HG03196 (cell line): ENCODE measurements around the gene OR4X1.
"Not testable (repeated sequence)": the region's sequence is repeated elsewhere in the genome, so short reads cannot be mapped to it uniquely, and the experiment has no call there.

Experiments used
- ATAC-seq: cut with Tn5 transposase; IDR thresholded peaks from one replicate; pipeline ENCODE4 v1.9.1; 2021; ENCODE audit not compliant: unreplicated experiment

Gene OR4X1

DNA sequence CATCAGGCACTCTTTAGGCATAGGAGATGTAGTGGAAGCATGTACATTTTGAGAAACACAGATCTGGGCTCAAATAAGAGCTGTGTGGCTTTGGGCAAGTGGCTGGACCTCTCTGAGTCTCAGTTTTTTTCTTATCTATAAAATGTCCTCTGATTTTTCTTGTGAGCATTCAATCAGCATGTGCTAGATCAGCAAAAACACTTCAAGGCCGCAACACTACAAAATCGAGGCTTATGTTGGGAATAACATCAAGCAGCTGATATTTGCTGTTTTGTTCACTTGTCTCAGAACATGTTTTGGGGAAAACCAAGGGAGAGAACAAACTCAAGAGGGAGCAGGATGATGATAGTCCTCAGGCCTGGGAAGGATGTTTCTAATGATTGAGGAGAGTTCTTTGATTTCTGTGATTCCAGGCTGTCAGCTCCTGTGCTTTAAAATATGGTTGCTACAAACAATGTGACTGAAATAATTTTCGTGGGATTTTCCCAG is at the start of gene OR4X1:
OR4X1 (plus strand) TSS at position 439 of the 489 bp plus-strand sequence; CDS start at position 439, 0 bp downstream.
- no peak for ATAC-seq

DNA sequence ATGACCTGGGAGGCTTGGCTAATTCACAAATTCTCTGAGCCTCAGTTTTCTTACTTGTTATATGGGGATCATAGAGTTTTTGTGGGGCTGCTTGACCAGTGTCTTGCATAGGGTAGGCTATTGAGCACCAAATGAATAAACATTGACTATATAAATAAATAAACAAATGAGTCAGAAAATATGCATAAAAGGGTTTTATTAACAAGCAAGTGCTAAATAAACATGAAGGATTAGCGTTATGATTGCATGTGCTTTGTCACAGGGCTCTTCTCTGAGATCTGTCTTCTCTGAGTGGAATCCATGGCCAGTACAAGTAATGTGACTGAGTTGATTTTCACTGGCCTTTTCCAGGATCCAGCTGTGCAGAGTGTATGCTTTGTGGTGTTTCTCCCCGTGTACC is 47.2 kb upstream of the OR4X1 start, which contains the start of gene OR4B1:
OR4B1 (plus strand) TSS at position 301 of the 400 bp plus-strand sequence; CDS start at position 301, 0 bp downstream.
- no peak for ATAC-seq

DNA sequence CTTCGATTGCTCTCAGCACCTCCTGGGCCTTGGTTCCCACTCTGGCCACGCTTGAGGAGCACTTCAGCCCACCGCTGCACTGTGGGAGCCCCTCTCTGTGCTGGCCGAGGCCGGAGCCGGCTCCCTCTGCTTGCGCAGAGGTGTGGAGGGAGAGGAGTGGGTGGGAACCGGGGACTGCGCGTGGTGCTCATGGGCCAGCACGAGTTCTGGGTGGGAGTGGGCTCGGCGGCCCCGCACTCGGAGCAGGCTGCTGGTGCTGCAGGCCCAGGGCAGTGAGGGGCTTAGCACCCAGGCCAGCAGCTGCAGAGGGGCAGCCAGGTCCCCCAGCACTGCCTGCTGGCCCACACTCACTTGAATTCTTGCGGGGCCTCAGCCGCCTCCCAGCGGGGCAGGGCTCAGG is 34.9 kb upstream of the OR4X1 start:
- no peak for ATAC-seq

GRCh38 chr11:48230057-48230456 is 33.6 kb upstream of the OR4X1 start:
- not testable (repeated sequence) for ATAC-seq

DNA sequence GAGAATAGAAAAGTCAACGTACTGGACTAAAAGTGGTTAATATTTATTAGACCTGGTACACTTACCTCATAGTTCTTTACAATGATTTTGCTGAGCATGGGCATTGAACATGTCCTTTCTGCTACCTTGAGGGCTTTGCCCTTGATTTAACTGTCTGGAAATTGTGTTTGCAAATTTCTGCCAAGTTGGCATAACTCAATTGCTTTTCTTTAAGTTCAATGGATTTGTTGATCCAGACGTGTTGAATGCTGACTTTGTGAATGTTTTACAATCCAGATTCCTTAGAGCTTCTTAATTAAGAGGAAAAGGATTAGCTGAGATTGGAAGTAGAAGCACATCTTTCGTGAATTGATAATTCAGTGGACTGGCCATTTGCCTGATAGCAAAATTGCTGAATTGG is 25.9 kb upstream of the OR4X1 start:
- ATAC-seq = no peak

DNA sequence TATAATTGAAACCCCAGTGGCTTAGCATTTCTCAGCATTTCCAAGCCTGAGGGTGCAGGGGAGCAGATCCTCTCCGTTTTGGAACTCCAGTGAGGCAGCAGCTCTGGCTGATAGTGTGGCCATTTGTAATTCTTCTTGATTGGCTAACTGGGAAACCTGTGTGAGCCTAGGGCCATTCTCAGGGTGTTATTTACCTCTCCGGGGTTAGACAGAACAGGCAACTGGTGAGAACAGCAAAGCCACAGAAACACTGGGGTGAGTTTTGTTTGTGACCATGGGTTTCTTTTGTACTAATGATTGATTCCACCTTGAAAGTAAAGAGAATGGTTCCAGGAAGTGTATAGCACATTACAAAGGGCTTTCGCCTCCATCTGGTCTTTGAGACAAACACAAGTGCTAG is 21.2 kb upstream of the OR4X1 start:
- ATAC-seq = no peak

DNA sequence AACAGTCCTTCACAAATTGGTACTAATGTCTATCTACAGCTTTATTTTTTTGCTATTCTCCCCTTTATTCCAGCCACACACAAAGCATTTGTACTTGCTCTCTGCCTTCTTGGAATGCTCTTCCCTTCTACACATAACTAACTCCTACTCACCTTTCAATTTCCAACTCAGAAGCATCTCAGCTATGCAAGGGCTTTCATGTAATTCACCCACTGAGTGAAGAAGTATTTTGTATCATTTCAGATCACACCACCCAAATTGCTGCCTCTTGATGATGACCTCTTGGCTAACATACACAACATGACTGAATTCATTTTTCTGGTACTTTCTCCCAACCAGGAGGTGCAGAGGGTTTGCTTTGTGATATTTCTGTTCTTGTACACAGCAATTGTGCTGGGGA is 18.9 kb upstream of the OR4X1 start, which contains the start of gene OR4X2:
OR4X2 (plus strand) TSS at position 301 of the 400 bp plus-strand sequence; CDS start at position 301, 0 bp downstream.
- ATAC-seq = no peak

- ATAC-seq = no peak
Measured at GRCh38 chr11:48248902-48249301, 14.8 kb upstream of the OR4X1 start.

DNA sequence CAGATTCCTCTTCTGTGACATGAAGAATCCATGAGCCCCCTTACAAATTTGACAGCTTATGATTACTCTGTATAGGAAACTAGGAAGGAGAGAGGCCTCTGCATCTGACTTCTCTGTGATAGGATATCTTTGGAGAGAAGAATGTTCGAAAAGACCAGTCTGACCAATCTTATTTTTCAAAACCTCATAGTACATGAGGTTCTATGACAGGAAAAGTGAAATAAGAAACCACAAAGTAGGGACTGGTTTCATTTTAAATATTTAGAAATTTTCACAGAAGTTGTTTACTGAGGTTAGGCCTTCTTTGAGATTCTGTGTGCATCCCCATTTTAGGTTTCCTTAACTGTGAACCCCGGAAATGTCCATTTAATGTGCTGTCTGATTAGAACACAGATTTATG is 2.1 kb upstream of the OR4X1 start:
- no peak for ATAC-seq

DNA sequence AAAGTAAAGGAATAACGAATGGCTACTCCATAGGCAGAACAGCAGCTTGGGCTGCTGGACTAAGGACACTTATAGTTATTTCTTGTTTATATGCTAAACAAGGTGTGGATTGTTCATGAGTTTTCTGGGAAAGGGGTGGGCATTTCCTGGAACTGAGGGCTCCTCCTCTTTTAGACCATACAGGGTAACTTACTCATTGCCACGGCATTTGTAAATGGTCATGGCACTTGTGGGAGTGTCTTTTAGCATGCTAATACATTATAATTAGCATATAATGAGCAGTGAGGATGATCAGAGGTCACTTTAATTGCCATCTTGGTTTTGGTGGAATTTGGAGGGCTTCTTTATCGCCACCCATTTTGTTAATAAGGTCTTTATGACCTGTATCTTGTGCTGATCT is 7.0 kb downstream of the OR4X1 start:
- ATAC-seq = no peak

- ATAC-seq = no peak
Measured at GRCh38 chr11:48272606-48273005, 8.9 kb downstream of the OR4X1 start.

- no peak for ATAC-seq
Measured at GRCh38 chr11:48305923-48306322, 42.3 kb downstream of the OR4X1 start, which contains the start of gene OR4S1. TSS of gene OR4S1 (plus strand) at chr11:48306223. CDS start at chr11:48306223, 0 bp downstream.

GRCh38 chr11:48307760-48308386 is 44.2 kb downstream of the OR4X1 start:
- ATAC-seq = peak; percentile 81

- ATAC-seq = not testable (repeated sequence)
Measured at GRCh38 chr11:48313590-48313989, 49.9 kb downstream of the OR4X1 start.
